Measurements from ENCODE around the gene FNDC3A.
"Not testable (repeated sequence)": the region's sequence is repeated elsewhere in the genome, so short reads cannot be mapped to it uniquely, and the experiment has no call there.

FNDC3A gene

GRCh38 chr13:48977973-48978372 lies 2.3 kb downstream of the FNDC3A start:
- DNase-seq, result no peak

GRCh38 chr13:48978942-48979601 lies 3.4 kb downstream of the FNDC3A start:
- no peak for DNase-seq

- no peak for DNase-seq
Observed at GRCh38 chr13:48979892-48980291, 4.2 kb downstream of the FNDC3A start.

GRCh38 chr13:48983331-48983730 lies 7.6 kb downstream of the FNDC3A start:
- no peak for DNase-seq

- no peak for DNase-seq
Observed at GRCh38 chr13:48985756-48986155, 10.0 kb downstream of the FNDC3A start.

GRCh38 chr13:48990900-48991299 lies 15.2 kb downstream of the FNDC3A start:
- no peak for DNase-seq

GRCh38 chr13:48993150-48993549 lies 17.4 kb downstream of the FNDC3A start:
- no peak for DNase-seq

GRCh38 chr13:48994706-48995105 lies 19.0 kb downstream of the FNDC3A start:
- no peak for DNase-seq

- no peak for DNase-seq
Observed at GRCh38 chr13:48998641-48999292, 23.1 kb downstream of the FNDC3A start.

- no peak for DNase-seq
Observed at GRCh38 chr13:49000247-49000646, 24.5 kb downstream of the FNDC3A start.

GRCh38 chr13:49018986-49019635 lies 43.4 kb downstream of the FNDC3A start:
- not testable (repeated sequence) for DNase-seq

GRCh38 chr13:49020328-49020727 lies 44.6 kb downstream of the FNDC3A start:
- DNase-seq, result no peak

- no peak for DNase-seq
Observed at GRCh38 chr13:49020940-49021553, 45.3 kb downstream of the FNDC3A start.

GRCh38 chr13:49021953-49022352 lies 46.2 kb downstream of the FNDC3A start:
- DNase-seq, result no peak

GRCh38 chr13:49022472-49023144 lies 46.9 kb downstream of the FNDC3A start:
- no peak for DNase-seq

- no peak for DNase-seq
Observed at GRCh38 chr13:49023431-49023830, 47.7 kb downstream of the FNDC3A start.

- DNase-seq, result no peak
Observed at GRCh38 chr13:49026851-49027250, 51.1 kb downstream of the FNDC3A start.

GRCh38 chr13:49029570-49029969 lies 53.9 kb downstream of the FNDC3A start:
- no peak for DNase-seq

GRCh38 chr13:49030213-49030612 lies 54.5 kb downstream of the FNDC3A start:
- no peak for DNase-seq

- no peak for DNase-seq
Observed at GRCh38 chr13:49040872-49041271, 65.2 kb downstream of the FNDC3A start.

- DNase-seq, result no peak
Observed at GRCh38 chr13:49042476-49042875, 66.8 kb downstream of the FNDC3A start.

GRCh38 chr13:49044008-49044407 lies 68.3 kb downstream of the FNDC3A start:
- no peak for DNase-seq

GRCh38 chr13:49044836-49045235 lies 69.1 kb downstream of the FNDC3A start:
- no peak for DNase-seq

Measured in activated gamma-delta T cell treated with Interleukin-2 at 50 U/mL for 16 hours (primary cell).